Osteoblast (primary cell): Measurements from ENCODE around the gene BCL2. TPM values are rescaled to one million over a fixed set of nuclear protein-coding genes. Genes with fewer than 3 reads are reported as not detected.

Experiments used
- DNase-seq: peaks from one replicate; pipeline ENCODE4 v3.0.0; 2011; ENCODE audit warnings: low spot score, mixed read lengths; ENCODE audit not compliant: insufficient read length; ENCODE audit errors: missing footprints
- H2AFZ ChIP-seq: 2 replicates; pipeline ENCODE4 v1.6.0; 2011; ENCODE audit warnings: mild to moderate bottlenecking, low read length
- H3K27ac ChIP-seq: 2 replicates; pipeline ENCODE4 v1.5.1; 2011; ENCODE audit warnings: mild to moderate bottlenecking, low read depth, low read length, moderate library complexity
- H3K27me3 ChIP-seq: 2 replicates; pipeline ENCODE4 v1.6.0; 2012; ENCODE audit warnings: mild to moderate bottlenecking, control low read depth, inconsistent platforms, low read length, moderate library complexity; ENCODE audit not compliant: insufficient read depth
- H3K36me3 ChIP-seq: 2 replicates; pipeline ENCODE4 v1.5.1; 2011; ENCODE audit warnings: mild to moderate bottlenecking, low read length, control low read depth, moderate library complexity; ENCODE audit not compliant: insufficient read depth
- H3K4me1 ChIP-seq: 2 replicates; pipeline ENCODE4 v1.5.1; 2011; ENCODE audit warnings: mild to moderate bottlenecking, low read length, control low read depth, moderate library complexity; ENCODE audit not compliant: insufficient read depth
- H3K4me2 ChIP-seq: 2 replicates; pipeline ENCODE4 v1.6.0; 2011; ENCODE audit warnings: mild to moderate bottlenecking, low read length; ENCODE audit not compliant: insufficient read depth
- H3K4me3 ChIP-seq: fragments of 200-600 bp; sonication (generic); 3 replicates; pipeline ENCODE4 v1.5.1; 2012; ENCODE audit warnings: mild to moderate bottlenecking, low read length, inconsistent platforms; ENCODE audit not compliant: insufficient read depth
- H3K79me2 ChIP-seq: 2 replicates; pipeline ENCODE4 v1.6.0; 2012; ENCODE audit warnings: mild to moderate bottlenecking, low read length, control low read depth, inconsistent platforms; ENCODE audit not compliant: insufficient read depth
- H3K9me3 ChIP-seq: 2 replicates; pipeline ENCODE4 v1.5.1; 2011; ENCODE audit warnings: low read depth, low read length, control low read depth
- H4K20me1 ChIP-seq: 2 replicates; pipeline ENCODE4 v1.6.0; 2012; ENCODE audit warnings: mild to moderate bottlenecking, low read length, control low read depth; ENCODE audit not compliant: insufficient read depth
- CTCF ChIP-seq: IDR thresholded peaks from 2 replicates; pipeline ENCODE4 v1.5.1; 2011; ENCODE audit warnings: mild to moderate bottlenecking, low read depth, low read length, moderate library complexity; ENCODE audit errors: extremely low read depth
- total RNA-seq: library from RNA; depleted of rRNA; stranded (reverse); fragments of >200 nt; gene quantifications from 2 replicates; pipeline ENCODE4 v1.2.3, GENCODE V29; 2012

The BCL2 gene
- total RNA-seq, 1 donor = 11.9 TPM

GRCh38 chr18:63099091-63099840, 220.3 kb downstream of the BCL2 start:
- no peak for TF ChIP-seq CTCF
- H3K4me1 ChIP-seq = no peaks in the 10 kb centered on the region
- no peaks in the 10 kb centered on the region for H3K9me3 ChIP-seq
- H3K36me3 ChIP-seq = no peaks in the 10 kb centered on the region
- H3K4me2 ChIP-seq = no peak overlapping the region
- no peaks in the 10 kb centered on the region for H4K20me1 ChIP-seq
- H2AFZ ChIP-seq = peak overlapping the region; percentile 47
- no peak overlapping the region for H3K4me3 ChIP-seq
- DNase-seq = peak; percentile 38
- no peaks in the 10 kb centered on the region for H3K79me2 ChIP-seq
- H3K27ac ChIP-seq = no peak overlapping the region
- H3K27me3 ChIP-seq = peaks cover 29% of the 10 kb centered on the region

GRCh38 chr18:63098018-63098981, 221.3 kb downstream of the BCL2 start:
- H4K20me1 ChIP-seq = no peaks in the 10 kb centered on the region
- no peak overlapping the region for H3K27ac ChIP-seq
- DNase-seq = peak; percentile 48
- no peaks in the 10 kb centered on the region for H3K4me1 ChIP-seq
- no peaks in the 10 kb centered on the region for H3K9me3 ChIP-seq
- no peaks in the 10 kb centered on the region for H3K79me2 ChIP-seq
- no peak for TF ChIP-seq CTCF
- H3K4me2 ChIP-seq = no peak overlapping the region
- H3K36me3 ChIP-seq = no peaks in the 10 kb centered on the region
- H3K27me3 ChIP-seq = peaks cover 29% of the 10 kb centered on the region
- H3K4me3 ChIP-seq = no peak overlapping the region
- no peak overlapping the region for H2AFZ ChIP-seq

- Histone ChIP-seq H3K9me3 (no peaks in the 10 kb centered on the region), H3K27ac (no peak overlapping the region), H3K4me2 (no peak overlapping the region), H3K27me3 (peaks cover 29% of the 10 kb centered on the region), H3K4me1 (no peaks in the 10 kb centered on the region), H2AFZ (no peak overlapping the region), H3K4me3 (no peak overlapping the region), H4K20me1 (no peaks in the 10 kb centered on the region), H3K36me3 (no peaks in the 10 kb centered on the region), H3K79me2 (no peaks in the 10 kb centered on the region)
- no peak for TF ChIP-seq CTCF
- DNase-seq = no peak
These were observed 222.4 kb downstream of the BCL2 start for GRCh38 chr18:63097178-63097577.
